MCF 10A (cell line): Measurements from ENCODE around the gene CTDSP1. TPM values are rescaled to one million over a fixed set of nuclear protein-coding genes. Genes with fewer than 3 reads are reported as not detected.

Source experiments
- BruUV-seq: library from RNA; stranded (reverse); fragments of 400-500 nt; replicated peaks from 2 replicates; lab custom pipeline; 2021; lab: Mats Ljungman, UMichigan
- CTCF ChIA-PET: fragments of 300-600 bp; sonication (Branson Sonifier 250); formaldehyde crosslinking; extraction: SDS; loops from one replicate; lab custom pipeline; 2021; ENCODE audit warnings: antibody characterized with exemption, inconsistent platforms; lab: Yijun Ruan, JAX
- POLR2A ChIA-PET: fragments of 300-600, 350-650 bp; sonication (Branson Sonifier 250); formaldehyde crosslinking; extraction: SDS; loops from one replicate; lab custom pipeline; 2020; ENCODE audit warnings: antibody characterized with exemption, inconsistent platforms; lab: Yijun Ruan, JAX
- DNase-seq: peaks from one replicate; pipeline ENCODE4 v3.0.0-alpha.2; 2018; ENCODE audit not compliant: unreplicated experiment
- H3K27ac Mint-ChIP-seq: one replicate; pipeline ENCODE4 v1.8.0; 2022; ENCODE audit warnings: mild to moderate bottlenecking, low read depth, mixed read lengths; ENCODE audit not compliant: unreplicated experiment
- H3K27me3 Mint-ChIP-seq: one replicate; pipeline ENCODE4 v1.8.0; 2022; ENCODE audit warnings: mixed read lengths; ENCODE audit not compliant: insufficient read depth, unreplicated experiment
- H3K36me3 Mint-ChIP-seq: one replicate; pipeline ENCODE4 v1.8.0; 2022; ENCODE audit warnings: mild to moderate bottlenecking, moderate library complexity, mixed read lengths; ENCODE audit not compliant: insufficient read depth, unreplicated experiment
- H3K4me1 Mint-ChIP-seq: one replicate; pipeline ENCODE4 v1.8.0; 2022; ENCODE audit warnings: mixed read lengths; ENCODE audit not compliant: insufficient read depth, unreplicated experiment
- H3K4me3 Mint-ChIP-seq: one replicate; pipeline ENCODE4 v1.8.0; 2022; ENCODE audit warnings: mild to moderate bottlenecking, moderate library complexity, mixed read lengths; ENCODE audit not compliant: unreplicated experiment
- H3K9me3 Mint-ChIP-seq: one replicate; pipeline ENCODE4 v1.8.0; 2022; ENCODE audit warnings: mixed read lengths; ENCODE audit not compliant: unreplicated experiment
- CTCF ChIP-seq: fragments of 200-600 bp; IDR thresholded peaks from one replicate; pipeline ENCODE4 v1.8.0; 2022; ENCODE audit warnings: antibody characterized with exemption, mild to moderate bottlenecking; ENCODE audit not compliant: unreplicated experiment
- intact Hi-C: fragments of 100-400 bp; cut with micrococcal nuclease; formaldehyde crosslinking; loops from 2 replicates; pipeline ENCODE4 v1.14.1; 2022
- total RNA-seq: library from RNA; stranded (reverse); gene quantifications from 2 replicates; pipeline ENCODE4 v1.2.3, GENCODE V29; 2022

CTDSP1 gene
- total RNA-seq, 1 experiment from 2014 or later = 72.3 TPM

- intact Hi-C loops = loop anchor here (1.0 to 5.0 kb wide), 5 partner anchors 40 to 280 kb away; no protein-coding TSS in a partner anchor
- POLR2A ChIA-PET = interaction anchor here (0.7 to 3.6 kb wide), 11 partner anchors 11 to 440 kb away, joined by 3 to 28 read pairs (median 3); partner anchors contain the start of genes AAMP and PNKD
- CTCF ChIA-PET = interaction anchor here (0.6 to 2.0 kb wide), 12 partner anchors 37 to 595 kb away, joined by 3 to 12 read pairs (median 4); no protein-coding TSS in a partner anchor
- Mint-ChIP-seq H3K27ac (peak overlapping the region; percentile 82), H3K4me1 (peaks cover 17% of the 10 kb centered on the region), H3K9me3 (no peaks in the 10 kb centered on the region), H3K36me3 (peaks cover 51% of the 10 kb centered on the region), H3K4me3 (peak overlapping the region; percentile 67), H3K27me3 (no peaks in the 10 kb centered on the region)
- TF ChIP-seq CTCF = no peak
- TSS peak; percentile 8 for BruUV-seq
- DNase-seq = peak; percentile 73
These were observed 7.4 kb downstream of the CTDSP1 start for GRCh38 chr2:218406949-218407618.

GRCh38 chr2:218407717-218408116 lies 8.0 kb downstream of the CTDSP1 start:
- peaks cover 17% of the 10 kb centered on the region for H3K4me1 Mint-ChIP-seq
- POLR2A ChIA-PET = interaction anchor here (0.6 to 3.6 kb wide), 4 partner anchors 12 to 226 kb away, joined by 3 to 26 read pairs (median 5); no protein-coding TSS in a partner anchor
- H3K27me3 Mint-ChIP-seq = no peaks in the 10 kb centered on the region
- no peak for TF ChIP-seq CTCF
- intact Hi-C loops = loop anchor here (1.0 to 5.0 kb wide), 5 partner anchors 40 to 279 kb away; no protein-coding TSS in a partner anchor
- no TSS peak for BruUV-seq
- peak overlapping the region; percentile 82 for H3K27ac Mint-ChIP-seq
- peaks cover 44% of the 10 kb centered on the region for H3K36me3 Mint-ChIP-seq
- DNase-seq = no peak
- CTCF ChIA-PET = interaction anchor here (1.2 to 1.9 kb wide), 2 partner anchors 58 to 164 kb away, joined by 3 to 12 read pairs; no protein-coding TSS in a partner anchor
- no peak overlapping the region for H3K4me3 Mint-ChIP-seq
- H3K9me3 Mint-ChIP-seq = no peaks in the 10 kb centered on the region

GRCh38 chr2:218418321-218418716 lies 18.7 kb downstream of the CTDSP1 start:
- no TSS peak for BruUV-seq
- Mint-ChIP-seq H3K36me3 (no peaks in the 10 kb centered on the region), H3K27ac (no peak overlapping the region), H3K9me3 (no peaks in the 10 kb centered on the region), H3K4me3 (no peak overlapping the region), H3K27me3 (no peaks in the 10 kb centered on the region), H3K4me1 (no peaks in the 10 kb centered on the region)
- POLR2A ChIA-PET = no interaction called here
- intact Hi-C loops = no loop called here
- CTCF ChIA-PET = no interaction called here
- no peak for TF ChIP-seq CTCF
- no peak for DNase-seq

- H3K4me3 Mint-ChIP-seq = no peak within 1 kb of the TSS
- no TSS peak for BruUV-seq
- no peak for DNase-seq
- intact Hi-C loops = no loop called here
- H3K27me3 Mint-ChIP-seq = no peaks in the 10 kb centered on the region
- no peak within 1 kb of the TSS for H3K27ac Mint-ChIP-seq
- POLR2A ChIA-PET = no interaction called here
- no peaks in the 10 kb centered on the region for H3K4me1 Mint-ChIP-seq
- no peak for TF ChIP-seq CTCF
- H3K36me3 Mint-ChIP-seq = no peaks in the 10 kb centered on the region
- no peaks in the 10 kb centered on the region for H3K9me3 Mint-ChIP-seq
- CTCF ChIA-PET = interaction anchor here (0.6 to 1.0 kb wide), 2 partner anchors 34 to 194 kb away, joined by 3 to 4 read pairs; no protein-coding TSS in a partner anchor
These were observed 19.2 kb downstream of the CTDSP1 start, which contains the start of gene VIL1 for GRCh38 chr2:218418717-218419458. Gene VIL1, plus strand, starts transcription at chr2:218419123. Its CDS starts 4,656 bp downstream, at chr2:218423779.
